ENCODE measurements around the gene MEGF6. TPM values are rescaled to one million over a fixed set of nuclear protein-coding genes. Genes with fewer than 3 reads are reported as not detected.
A peak's percentile ranks its signal among the peaks of the same experiment; 100 is the strongest.

The MEGF6 gene
- total RNA-seq, 8 experiments from 2014 or later: 0.40 to 14.0 (median 2.0) TPM

GRCh38 chr1:3631320-3632260 is 20.3 kb upstream of the MEGF6 start:
- in situ Hi-C loops (cut with MboI; ENCODE audit: low pct_unique_long_range_greater_than_20kb in 2 of 9, low sequenced_read_pairs in 9 of 9, unreplicated experiment in 9 of 9): no loop called here
- 31 to 87% (median 55%) methylated on average over 1 to 16 of the region's 36 CpGs; no CpG with 5 or more reads in 2 of the 10 experiments for WGBS, 10 experiments
- ATAC-seq (replicated peaks in 6 of 8): peak in 7 of 8 experiments; percentile 25 to 89 (median 84)
- Histone ChIP-seq H3K4me1 (replicated peaks in 1 of 2) (peaks cover 11 to 16% of the 10 kb centered on the region in 2 donors), H3K27ac (peak overlapping the region in 1 of 2 donors; percentile 44), H3K4me3 (no peak overlapping the region)

- Histone ChIP-seq H3K4me1 (replicated peaks in 1 of 2) (peaks cover 16 to 19% of the 10 kb centered on the region in 2 donors), H3K27ac (peak overlapping the region in 1 of 2 donors; percentile 44), H3K4me3 (no peak overlapping the region)
- in situ Hi-C loops (cut with MboI; ENCODE audit: low pct_unique_long_range_greater_than_20kb in 2 of 9, low sequenced_read_pairs in 9 of 9, unreplicated experiment in 9 of 9): no loop called here
- WGBS, 10 experiments: 63 to 100% (median 86%) methylated on average over 1 to 8 of the region's 9 CpGs; no CpG with 5 or more reads in 1 of the 10 experiments
- ATAC-seq (replicated peaks in 6 of 8): peak in 2 of 8 experiments; percentile 1 to 12
Observed at GRCh38 chr1:3630914-3631313, 19.6 kb upstream of the MEGF6 start.

DNA sequence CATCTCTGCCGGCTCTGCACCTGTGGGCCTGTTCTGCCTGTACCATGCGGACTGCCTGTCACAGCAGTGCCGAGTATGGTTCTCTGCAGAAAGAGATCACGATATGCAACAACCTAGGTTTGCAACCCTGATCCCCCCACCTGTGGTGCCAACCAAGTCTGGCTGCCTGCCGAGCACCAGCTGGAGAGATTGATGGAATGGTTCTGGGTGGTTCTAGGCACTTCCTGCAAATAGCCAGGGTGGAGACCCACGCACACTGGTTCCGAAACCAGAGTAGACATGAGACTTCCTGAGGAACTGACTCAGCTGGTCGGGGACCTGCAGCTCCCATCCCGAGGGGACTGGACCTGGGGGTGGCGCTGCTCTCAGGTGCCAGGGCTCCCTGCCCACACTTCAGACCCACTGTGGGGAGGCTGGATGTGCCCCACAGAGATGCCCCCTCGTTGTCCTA is 18.9 kb upstream of the MEGF6 start:
- in situ Hi-C loops (cut with MboI; ENCODE audit: low pct_unique_long_range_greater_than_20kb in 2 of 9, low sequenced_read_pairs in 9 of 9, unreplicated experiment in 9 of 9): no loop called here
- Histone ChIP-seq H3K27ac (no peak overlapping the region), H3K4me3 (no peak overlapping the region), H3K4me1 (replicated peaks in 1 of 2) (peaks cover 19 to 23% of the 10 kb centered on the region in 2 donors)
- 86 to 96% (median 89%) methylated on average over 3 to 7 of the region's 11 CpGs; no CpG with 5 or more reads in 4 of the 10 experiments for WGBS, 10 experiments
- no peak for ATAC-seq (replicated peaks in 6 of 8)

DNA sequence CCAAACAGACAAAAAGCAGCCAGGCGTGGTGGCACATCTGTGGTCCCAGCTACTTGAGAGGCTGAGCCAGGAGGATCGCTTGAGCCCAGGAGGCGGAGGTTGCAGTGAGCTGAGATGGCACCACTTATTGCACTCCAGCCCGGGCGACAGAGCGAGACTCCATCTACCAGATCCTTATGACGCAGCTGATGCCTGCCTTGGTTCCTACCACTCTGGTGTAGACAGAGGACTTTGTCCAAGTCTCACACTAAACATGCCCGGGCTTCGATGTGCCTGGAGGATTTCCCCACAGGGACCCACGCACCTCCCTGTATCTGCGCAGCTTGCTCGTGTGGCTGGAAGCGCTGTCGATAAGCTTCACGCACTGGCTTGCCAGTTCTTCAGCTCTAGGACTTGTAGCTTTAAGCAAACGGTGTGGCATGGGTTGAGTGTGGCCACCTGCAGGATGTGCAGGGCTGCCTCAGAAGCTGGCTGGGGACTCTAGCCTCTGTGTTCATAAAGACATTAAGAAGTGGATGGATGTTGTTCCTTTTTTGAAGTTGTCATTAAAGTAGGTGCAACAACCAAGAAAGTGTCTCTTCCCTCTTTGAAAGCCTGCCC is 18.4 kb upstream of the MEGF6 start:
- in situ Hi-C loops (cut with MboI; ENCODE audit: low pct_unique_long_range_greater_than_20kb in 2 of 9, low sequenced_read_pairs in 9 of 9, unreplicated experiment in 9 of 9): loop anchor here in 1 of 9 experiments (10.0 kb wide), 1 partner anchor 175 kb away; the partner anchor contains the start of gene ARHGEF16
- H3K4me3 ChIP-seq: no peak overlapping the region
- no peak for ATAC-seq (replicated peaks in 6 of 8)
- 75 to 100% (median 95%) methylated on average over 1 to 16 of the region's 16 CpGs; no CpG with 5 or more reads in 2 of the 10 experiments for WGBS, 10 experiments
- peaks cover 19 to 23% of the 10 kb centered on the region in 2 donors for H3K4me1 ChIP-seq (replicated peaks in 1 of 2)
- H3K27ac ChIP-seq: no peak overlapping the region

DNA sequence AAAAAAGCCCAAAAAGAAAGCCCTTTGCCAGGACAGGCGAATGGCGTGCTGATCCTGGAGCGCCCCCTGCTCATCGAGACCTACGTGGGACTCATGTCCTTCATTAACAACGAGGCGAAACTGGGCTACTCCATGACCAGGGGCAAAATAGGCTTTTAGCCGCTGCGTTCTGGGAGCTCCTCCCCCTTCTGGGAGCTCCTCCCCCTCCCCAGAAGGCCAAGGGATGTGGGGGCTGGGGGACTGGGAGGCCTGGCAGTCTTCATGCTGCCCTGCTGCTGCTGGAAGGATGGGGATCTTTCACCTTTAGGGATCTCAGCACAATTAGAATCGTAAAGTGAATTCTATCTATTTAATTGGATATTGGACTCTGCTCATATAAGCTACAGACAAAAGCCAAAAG is 17.1 kb upstream of the MEGF6 start:
- no peak overlapping the region for H3K27ac ChIP-seq
- in situ Hi-C loops (cut with MboI; ENCODE audit: low pct_unique_long_range_greater_than_20kb in 2 of 9, low sequenced_read_pairs in 9 of 9, unreplicated experiment in 9 of 9): loop anchor here in 1 of 9 experiments (10.0 kb wide), 1 partner anchor 174 kb away; the partner anchor contains the start of gene ARHGEF16
- 44 to 84% (median 81%) methylated on average over 2 to 8 of the region's 10 CpGs; no CpG with 5 or more reads in 3 of the 10 experiments for WGBS, 10 experiments
- H3K4me3 ChIP-seq: no peak overlapping the region
- no peak for ATAC-seq (replicated peaks in 6 of 8)
- H3K4me1 ChIP-seq (replicated peaks in 1 of 2): peaks cover 24 to 27% of the 10 kb centered on the region in 2 donors

DNA sequence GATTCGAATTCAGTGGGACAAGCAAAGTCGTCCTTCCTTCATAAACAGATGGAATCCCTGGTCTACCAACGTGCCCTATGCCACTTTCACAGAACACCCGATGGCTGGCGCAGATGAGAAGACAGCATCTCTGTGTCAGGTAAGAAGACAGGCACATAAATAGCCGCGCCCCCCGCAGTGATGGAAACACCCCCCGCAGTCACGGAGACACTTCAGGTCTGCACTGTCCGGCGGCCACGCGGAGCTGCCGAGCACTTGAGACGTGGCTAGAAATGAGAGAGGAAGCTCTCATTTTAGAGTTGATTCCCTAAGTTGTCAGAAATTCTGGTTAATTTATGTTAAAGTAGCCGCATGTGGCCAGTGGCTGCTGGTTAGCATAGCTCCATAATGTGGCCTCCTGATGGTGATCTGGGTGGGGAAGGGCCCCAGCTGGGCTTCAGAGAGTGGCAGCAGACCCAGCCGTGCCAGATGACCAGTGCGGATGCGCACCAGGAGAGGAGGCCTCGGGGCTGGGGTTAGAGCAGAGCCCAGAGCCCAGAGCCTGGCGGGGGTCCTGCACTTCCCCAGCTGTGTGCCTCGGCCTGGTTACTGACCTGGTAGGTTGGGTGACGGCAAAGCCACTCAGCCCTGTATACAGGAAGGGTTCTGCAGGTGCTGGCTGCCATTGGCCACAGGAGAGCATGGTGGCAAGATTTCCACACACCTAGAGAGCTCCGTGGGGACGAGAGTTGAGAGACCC is 16.4 kb upstream of the MEGF6 start:
- H3K4me1 ChIP-seq (replicated peaks in 1 of 2): peaks cover 26 to 29% of the 10 kb centered on the region in 2 donors
- H3K4me3 ChIP-seq: no peak overlapping the region
- H3K27ac ChIP-seq: no peak overlapping the region
- in situ Hi-C loops (cut with MboI; ENCODE audit: low pct_unique_long_range_greater_than_20kb in 2 of 9, low sequenced_read_pairs in 9 of 9, unreplicated experiment in 9 of 9): loop anchor here in 1 of 9 experiments (10.0 kb wide), 1 partner anchor 173 kb away; the partner anchor contains the start of gene ARHGEF16
- WGBS, 10 experiments: 50 to 100% (median 94%) methylated on average over 1 to 23 of the region's 26 CpGs; no CpG with 5 or more reads in 3 of the 10 experiments
- ATAC-seq (replicated peaks in 6 of 8): no peak

DNA sequence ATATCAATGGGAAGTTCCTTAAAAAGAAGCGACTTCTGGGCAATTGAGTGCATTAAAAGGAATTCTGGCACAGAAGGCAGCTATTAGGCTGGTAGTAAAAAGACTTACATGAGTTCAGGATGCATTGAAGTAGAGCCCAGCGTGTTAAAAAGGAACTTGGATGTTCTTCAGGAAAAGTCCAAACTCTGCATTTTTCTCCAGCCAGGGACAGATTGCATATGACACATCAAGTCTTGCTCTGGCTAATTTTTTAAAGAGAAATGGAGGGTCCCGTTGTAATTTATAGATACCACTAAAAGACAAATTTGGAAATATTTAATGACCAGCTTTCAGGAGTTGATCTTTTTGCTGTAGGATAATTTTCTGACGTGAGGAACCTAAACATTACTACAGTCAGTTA is 14.7 kb upstream of the MEGF6 start:
- Histone ChIP-seq H3K4me1 (replicated peaks in 1 of 2) (peaks cover 16 to 24% of the 10 kb centered on the region in 2 donors), H3K4me3 (peak overlapping the region; percentile 80 to 94 (median 88)), H3K27ac (peak overlapping the region in 1 of 2 donors; percentile 91)
- WGBS, 10 experiments: 0 to 93% (median 59%) methylated on average over 1 to 4 of the region's 4 CpGs
- ATAC-seq (replicated peaks in 6 of 8): no peak
- in situ Hi-C loops (cut with MboI; ENCODE audit: low pct_unique_long_range_greater_than_20kb in 2 of 9, low sequenced_read_pairs in 9 of 9, unreplicated experiment in 9 of 9): loop anchor here in 1 of 9 experiments (10.0 kb wide), 1 partner anchor 171 kb away; the partner anchor contains the start of gene ARHGEF16

DNA sequence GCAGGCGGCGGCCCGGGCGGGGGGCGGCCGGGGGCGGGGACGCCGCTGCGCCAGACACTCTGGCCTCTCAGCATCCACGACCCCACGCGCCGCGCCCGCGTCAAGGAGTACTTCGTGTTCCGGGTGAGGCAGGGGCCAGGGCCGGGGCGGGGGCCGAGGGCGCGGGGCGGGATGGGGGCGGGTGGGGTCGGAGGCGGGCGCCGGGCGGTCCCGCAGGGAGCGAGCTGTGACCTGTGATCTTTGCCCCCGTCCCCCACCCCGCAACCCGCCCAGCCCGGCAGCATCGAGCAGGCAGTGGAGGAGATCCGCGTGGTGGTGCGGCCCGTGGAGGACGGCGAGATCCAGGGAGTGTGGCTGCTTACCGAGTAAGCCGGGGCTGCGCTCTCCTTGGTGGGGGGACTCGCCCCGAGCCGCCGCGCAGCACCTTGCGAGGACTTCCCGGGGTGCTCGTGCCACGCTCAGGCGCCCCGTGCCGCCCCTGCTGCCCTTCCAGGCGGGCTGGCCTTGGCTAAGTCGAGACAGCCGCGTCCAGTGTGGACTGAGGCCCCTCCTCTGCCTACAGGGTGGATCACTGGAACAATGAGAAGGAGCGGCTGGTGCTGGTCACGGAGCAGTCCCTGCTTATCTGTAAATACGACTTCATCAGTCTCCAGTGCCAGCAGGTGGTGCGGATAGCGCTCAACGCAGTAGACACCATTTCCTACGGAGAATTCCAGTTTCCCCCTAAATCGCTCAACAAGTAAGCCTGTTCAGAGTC is 14.0 kb upstream of the MEGF6 start:
- in situ Hi-C loops (cut with MboI; ENCODE audit: low pct_unique_long_range_greater_than_20kb in 2 of 9, low sequenced_read_pairs in 9 of 9, unreplicated experiment in 9 of 9): loop anchor here in 1 of 9 experiments (10.0 kb wide), 1 partner anchor 171 kb away; the partner anchor contains the start of gene ARHGEF16
- Histone ChIP-seq H3K4me3 (peak overlapping the region; percentile 80 to 94 (median 88)), H3K27ac (peak overlapping the region; percentile 60 to 91), H3K4me1 (replicated peaks in 1 of 2) (peaks cover 19 to 26% of the 10 kb centered on the region in 2 donors)
- peak; percentile 31 to 58 (median 48) for ATAC-seq (replicated peaks in 6 of 8)
- 0 to 100% (median 2%) methylated on average over 1 to 19 of the region's 71 CpGs; no CpG with 5 or more reads in 2 of the 10 experiments for WGBS, 10 experiments

DNA sequence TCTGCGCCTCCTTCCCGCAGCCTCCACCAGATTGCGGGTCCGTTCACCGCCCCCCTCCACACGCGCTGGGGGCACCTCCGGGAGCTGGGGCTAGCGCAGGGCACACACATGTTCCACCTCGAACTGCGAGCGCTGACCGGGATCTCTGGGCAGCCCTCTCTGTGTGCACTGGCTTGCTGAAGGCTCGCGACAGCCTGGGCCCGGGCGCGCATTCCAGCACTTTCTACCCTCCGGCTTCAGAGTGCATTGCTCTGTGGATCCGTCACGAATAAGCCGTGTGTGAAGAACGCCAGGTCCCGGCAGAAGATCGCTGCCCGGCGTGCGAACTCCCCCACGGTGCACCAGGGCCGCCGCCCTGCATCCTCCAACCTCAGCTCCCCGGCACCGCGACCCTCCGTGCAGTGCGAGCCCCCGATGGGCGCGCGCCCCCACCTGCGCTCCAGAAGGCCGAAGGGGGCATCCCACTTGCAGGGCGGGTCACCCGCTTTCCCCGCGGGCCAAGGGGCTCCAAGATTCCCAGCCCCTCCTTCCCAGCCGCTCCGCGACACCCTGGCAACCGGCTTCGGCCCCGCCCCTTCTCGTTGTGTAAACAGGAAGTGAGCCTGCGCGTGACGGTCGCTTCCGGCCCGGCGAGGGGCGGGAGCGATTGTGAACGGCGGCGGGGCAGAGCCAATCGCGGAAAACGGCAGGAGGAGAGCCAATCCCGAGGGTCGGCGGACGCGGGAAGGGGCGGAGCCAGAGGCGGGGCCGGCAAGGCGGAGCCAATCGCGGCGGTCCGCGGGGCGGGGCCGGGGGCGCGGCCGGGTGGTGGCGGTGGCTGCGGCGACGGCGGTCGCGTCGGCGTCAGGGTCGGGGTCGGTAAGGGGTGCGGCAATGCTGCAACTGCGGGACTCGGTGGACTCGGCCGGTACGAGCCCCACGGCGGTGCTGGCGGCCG is 13.2 kb upstream of the MEGF6 start, which contains the start of gene TPRG1L:
TPRG1L (plus strand) TSS at position 816 of the 937 bp plus-strand sequence; CDS start at position 874, 58 bp downstream.
- ATAC-seq (replicated peaks in 6 of 8): peak; percentile 78 to 96 (median 86)
- Histone ChIP-seq H3K4me1 (replicated peaks in 1 of 2) (peaks cover 21 to 28% of the 10 kb centered on the region in 2 donors), H3K4me3 (peak within 1 kb of the TSS; percentile 80 to 94 (median 88)), H3K27ac (peak within 1 kb of the TSS; percentile 60 to 91)
- in situ Hi-C loops (cut with MboI; ENCODE audit: low pct_unique_long_range_greater_than_20kb in 2 of 9, low sequenced_read_pairs in 9 of 9, unreplicated experiment in 9 of 9): loop anchor here in 2 of 9 experiments (5.0 to 10.0 kb wide), 2 partner anchors 132 to 170 kb away; partner anchors contain the start of gene ARHGEF16 (in 1 of the 2)
- 0 to 20% (median 1%) methylated on average over 2 to 13 of the region's 108 CpGs; no CpG with 5 or more reads in 4 of the 10 experiments for WGBS, 10 experiments

DNA sequence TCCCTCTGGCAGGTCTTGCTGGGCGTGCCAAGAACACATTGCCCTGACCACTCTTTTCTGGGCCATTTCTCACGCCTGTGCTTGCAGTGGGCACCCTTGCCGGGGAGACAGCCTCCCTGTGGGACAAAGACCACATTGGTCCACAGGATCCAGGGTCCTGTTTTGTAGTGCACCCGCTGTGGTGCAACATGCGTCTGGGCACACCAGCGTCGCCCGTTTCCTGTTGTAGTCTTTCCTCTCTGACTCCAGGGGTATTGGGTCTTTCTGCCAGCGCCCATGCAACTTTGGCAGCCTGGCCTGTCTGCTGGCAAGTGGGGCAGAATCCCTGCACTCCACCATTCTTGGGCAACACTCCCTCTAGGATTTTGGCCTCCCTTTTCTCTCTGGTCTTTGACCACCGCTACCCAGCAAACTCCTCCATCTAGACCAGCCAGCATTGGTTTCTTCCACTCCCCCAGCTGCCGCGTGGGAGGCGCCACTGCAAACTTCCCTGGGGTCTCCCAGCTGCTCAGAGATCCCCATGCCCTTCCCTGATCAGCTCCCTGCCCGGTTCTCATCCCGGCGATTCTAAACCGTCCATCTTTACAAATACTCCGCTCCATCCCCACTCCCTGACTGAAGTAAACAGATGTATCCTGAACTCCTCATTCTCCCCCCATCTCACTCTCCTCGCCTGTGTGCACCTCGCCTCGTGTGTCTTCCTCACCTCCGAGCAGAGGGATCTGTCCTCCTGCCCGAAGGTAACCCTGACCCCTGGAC is 12.3 kb upstream of the MEGF6 start:
- in situ Hi-C loops (cut with MboI; ENCODE audit: low pct_unique_long_range_greater_than_20kb in 2 of 9, low sequenced_read_pairs in 9 of 9, unreplicated experiment in 9 of 9): loop anchor here in 2 of 9 experiments (5.0 to 10.0 kb wide), 2 partner anchors 131 to 169 kb away; partner anchors contain the start of gene ARHGEF16 (in 1 of the 2)
- 2 to 29% (median 8%) methylated on average over 3 to 17 of the region's 23 CpGs; no CpG with 5 or more reads in 2 of the 10 experiments for WGBS, 10 experiments
- Histone ChIP-seq H3K27ac (peak overlapping the region in 1 of 2 donors; percentile 58), H3K4me3 (peak overlapping the region; percentile 80 to 94 (median 88)), H3K4me1 (replicated peaks in 1 of 2) (peaks cover 28 to 35% of the 10 kb centered on the region in 2 donors)
- no peak for ATAC-seq (replicated peaks in 6 of 8)

All from motor neuron (in vitro differentiated cells).